ENCODE measurements around the gene CD80.

Gene CD80, protein sequence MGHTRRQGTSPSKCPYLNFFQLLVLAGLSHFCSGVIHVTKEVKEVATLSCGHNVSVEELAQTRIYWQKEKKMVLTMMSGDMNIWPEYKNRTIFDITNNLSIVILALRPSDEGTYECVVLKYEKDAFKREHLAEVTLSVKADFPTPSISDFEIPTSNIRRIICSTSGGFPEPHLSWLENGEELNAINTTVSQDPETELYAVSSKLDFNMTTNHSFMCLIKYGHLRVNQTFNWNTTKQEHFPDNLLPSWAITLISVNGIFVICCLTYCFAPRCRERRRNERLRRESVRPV

DNA sequence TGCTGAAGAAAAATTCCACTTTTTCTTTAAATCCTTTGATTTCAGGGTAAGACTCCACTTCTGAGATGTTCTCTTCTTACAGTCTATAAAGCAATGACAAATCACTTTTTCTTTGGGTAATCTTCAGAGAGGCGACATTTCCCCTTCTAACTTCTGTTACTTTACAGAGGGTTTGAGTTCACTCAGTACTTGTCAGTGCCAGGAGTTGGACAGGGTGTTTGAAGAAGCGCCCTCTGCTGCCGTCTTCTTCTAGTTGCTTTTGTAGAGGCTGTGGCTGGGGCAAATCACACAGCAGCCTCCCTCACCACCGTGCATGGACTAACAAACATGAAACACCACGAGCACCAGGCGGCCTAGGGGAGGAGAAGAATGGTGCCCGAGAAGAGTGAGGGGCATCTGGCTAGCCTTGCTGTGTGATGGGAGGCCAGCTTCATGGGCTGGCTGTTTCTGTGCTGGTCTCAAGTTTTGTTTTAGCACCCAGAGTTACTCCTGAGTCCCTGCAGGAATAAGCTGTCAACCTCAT, at the start of gene CD80:
TSS of gene CD80 (minus strand) at position 174 of the 523 bp plus-strand sequence. CDS start 1,886 bp downstream, outside the sequence.
- ChIA-PET POLR2A (no interaction called here), CTCF (interaction anchor here (1.0 to 1.2 kb wide), 2 partner anchors 19 to 290 kb away, joined by 3 to 4 read pairs; no protein-coding TSS in a partner anchor)
- Histone ChIP-seq H3K4me3 (ENCODE audit: low read depth, low read length) (no peak within 1 kb of the TSS), H3K9me3 (ENCODE audit: control insufficient read depth, insufficient read depth, low read depth, low read length) (no peaks in the 10 kb centered on the region), H3K36me3 (ENCODE audit: control insufficient read depth in 2 of 2, insufficient read depth in 1 of 2, low read length in 2 of 2) (no peaks in the 10 kb centered on the region), H3K27ac (ENCODE audit: extremely low read depth, low read depth, low read length) (no peak within 1 kb of the TSS), H3K4me1 (ENCODE audit: control insufficient read depth, insufficient read depth, low read length) (no peaks in the 10 kb centered on the region)
- TF ChIP-seq KLF1 (tag by site-specific recombination; IDR thresholded peaks at IDR 0.05): no peak
- no peak for TF ChIP-seq ZNF707 (tag by site-specific recombination; IDR thresholded peaks at IDR 0.05)
- no peak for TF ChIP-seq ZNF394 (tag by site-specific recombination; IDR thresholded peaks at IDR 0.05; ENCODE audit: borderline replicate concordance)
- no peak for TF ChIP-seq ZNF112 (tag by site-specific recombination; IDR thresholded peaks at IDR 0.05)
- peak; percentile 36 for TF ChIP-seq ZNF654 (tag by site-specific recombination; IDR thresholded peaks at IDR 0.05; ENCODE audit: low read depth)
- TF ChIP-seq MYNN (tag by site-specific recombination; IDR thresholded peaks at IDR 0.05; ENCODE audit: borderline replicate concordance): no peak
- TF ChIP-seq ZNF391 (tag by site-specific recombination; IDR thresholded peaks at IDR 0.05; ENCODE audit: borderline replicate concordance, low read depth): no peak
- no peak for TF ChIP-seq ZNF473 (tag by site-specific recombination; IDR thresholded peaks at IDR 0.05)

DNA sequence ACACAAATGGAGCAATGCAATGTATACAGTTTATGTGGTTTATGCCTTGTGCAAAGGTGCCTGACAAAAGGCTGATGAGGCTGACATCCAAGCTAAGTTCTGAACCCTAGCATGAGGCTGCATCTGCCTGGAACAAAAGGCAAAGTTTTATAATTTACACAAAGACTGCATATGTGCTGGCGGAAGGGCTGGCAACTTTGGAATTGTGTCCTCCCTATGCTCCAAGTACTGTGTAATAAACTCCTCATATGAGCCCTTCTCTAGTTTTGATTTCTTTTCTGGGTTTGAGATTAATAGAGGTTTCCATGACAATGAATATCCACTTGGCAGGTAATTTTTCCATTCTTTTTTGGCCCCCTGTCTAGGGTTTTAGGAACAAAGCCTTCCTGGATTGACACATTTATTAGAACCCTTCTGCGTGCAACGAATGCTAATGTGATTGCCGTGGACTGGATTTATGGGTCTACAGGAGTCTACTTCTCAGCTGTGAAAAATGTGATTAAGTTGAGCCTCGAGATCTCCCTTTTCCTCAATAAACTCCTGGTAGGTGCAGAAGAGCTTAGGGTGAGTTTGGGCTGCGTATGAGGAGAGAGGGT, 49.1 kb upstream of the CD80 start:
- ChIA-PET POLR2A (no interaction called here), CTCF (no interaction called here)
- no peak overlapping the region for H3K4me3 ChIP-seq (ENCODE audit: low read depth, low read length)
- H3K4me1 ChIP-seq (ENCODE audit: control insufficient read depth, insufficient read depth, low read length): no peaks in the 10 kb centered on the region
- TF ChIP-seq ZIC2 (tag by site-specific recombination; IDR thresholded peaks at IDR 0.05): no peak
- no peak for TF ChIP-seq ZBTB7A (tag by site-specific recombination; IDR thresholded peaks at IDR 0.05; ENCODE audit: low read depth)
- TF ChIP-seq, protein P1, sequence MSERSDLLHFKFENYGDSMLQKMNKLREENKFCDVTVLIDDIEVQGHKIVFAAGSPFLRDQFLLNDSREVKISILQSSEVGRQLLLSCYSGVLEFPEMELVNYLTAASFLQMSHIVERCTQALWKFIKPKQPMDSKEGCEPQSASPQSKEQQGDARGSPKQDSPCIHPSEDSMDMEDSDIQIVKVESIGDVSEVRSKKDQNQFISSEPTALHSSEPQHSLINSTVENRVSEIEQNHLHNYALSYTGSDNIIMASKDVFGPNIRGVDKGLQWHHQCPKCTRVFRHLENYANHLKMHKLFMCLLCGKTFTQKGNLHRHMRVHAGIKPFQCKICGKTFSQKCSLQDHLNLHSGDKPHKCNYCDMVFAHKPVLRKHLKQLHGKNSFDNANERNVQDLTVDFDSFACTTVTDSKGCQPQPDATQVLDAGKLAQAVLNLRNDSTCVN (tag by site-specific recombination; optimal IDR thresholded peaks at IDR 0.05): no peak
- TF ChIP-seq, protein P2, sequence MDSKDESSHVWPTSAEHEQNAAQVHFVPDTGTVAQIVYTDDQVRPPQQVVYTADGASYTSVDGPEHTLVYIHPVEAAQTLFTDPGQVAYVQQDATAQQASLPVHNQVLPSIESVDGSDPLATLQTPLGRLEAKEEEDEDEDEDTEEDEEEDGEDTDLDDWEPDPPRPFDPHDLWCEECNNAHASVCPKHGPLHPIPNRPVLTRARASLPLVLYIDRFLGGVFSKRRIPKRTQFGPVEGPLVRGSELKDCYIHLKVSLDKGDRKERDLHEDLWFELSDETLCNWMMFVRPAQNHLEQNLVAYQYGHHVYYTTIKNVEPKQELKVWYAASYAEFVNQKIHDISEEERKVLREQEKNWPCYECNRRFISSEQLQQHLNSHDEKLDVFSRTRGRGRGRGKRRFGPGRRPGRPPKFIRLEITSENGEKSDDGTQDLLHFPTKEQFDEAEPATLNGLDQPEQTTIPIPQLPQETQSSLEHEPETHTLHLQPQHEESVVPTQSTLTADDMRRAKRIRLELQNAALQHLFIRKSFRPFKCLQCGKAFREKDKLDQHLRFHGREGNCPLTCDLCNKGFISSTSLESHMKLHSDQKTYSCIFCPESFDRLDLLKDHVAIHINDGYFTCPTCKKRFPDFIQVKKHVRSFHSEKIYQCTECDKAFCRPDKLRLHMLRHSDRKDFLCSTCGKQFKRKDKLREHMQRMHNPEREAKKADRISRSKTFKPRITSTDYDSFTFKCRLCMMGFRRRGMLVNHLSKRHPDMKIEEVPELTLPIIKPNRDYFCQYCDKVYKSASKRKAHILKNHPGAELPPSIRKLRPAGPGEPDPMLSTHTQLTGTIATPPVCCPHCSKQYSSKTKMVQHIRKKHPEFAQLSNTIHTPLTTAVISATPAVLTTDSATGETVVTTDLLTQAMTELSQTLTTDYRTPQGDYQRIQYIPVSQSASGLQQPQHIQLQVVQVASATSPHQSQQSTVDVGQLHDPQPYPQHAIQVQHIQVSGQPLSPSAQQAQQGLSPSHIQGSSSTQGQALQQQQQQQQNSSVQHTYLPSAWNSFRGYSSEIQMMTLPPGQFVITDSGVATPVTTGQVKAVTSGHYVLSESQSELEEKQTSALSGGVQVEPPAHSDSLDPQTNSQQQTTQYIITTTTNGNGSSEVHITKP (tag by site-specific recombination; IDR thresholded peaks at IDR 0.05): no peak
- TF ChIP-seq, protein P3, sequence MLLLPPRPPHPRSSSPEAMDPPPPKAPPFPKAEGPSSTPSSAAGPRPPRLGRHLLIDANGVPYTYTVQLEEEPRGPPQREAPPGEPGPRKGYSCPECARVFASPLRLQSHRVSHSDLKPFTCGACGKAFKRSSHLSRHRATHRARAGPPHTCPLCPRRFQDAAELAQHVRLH (tag by site-specific recombination; IDR thresholded peaks at IDR 0.05): no peak
- TF ChIP-seq, protein P4, sequence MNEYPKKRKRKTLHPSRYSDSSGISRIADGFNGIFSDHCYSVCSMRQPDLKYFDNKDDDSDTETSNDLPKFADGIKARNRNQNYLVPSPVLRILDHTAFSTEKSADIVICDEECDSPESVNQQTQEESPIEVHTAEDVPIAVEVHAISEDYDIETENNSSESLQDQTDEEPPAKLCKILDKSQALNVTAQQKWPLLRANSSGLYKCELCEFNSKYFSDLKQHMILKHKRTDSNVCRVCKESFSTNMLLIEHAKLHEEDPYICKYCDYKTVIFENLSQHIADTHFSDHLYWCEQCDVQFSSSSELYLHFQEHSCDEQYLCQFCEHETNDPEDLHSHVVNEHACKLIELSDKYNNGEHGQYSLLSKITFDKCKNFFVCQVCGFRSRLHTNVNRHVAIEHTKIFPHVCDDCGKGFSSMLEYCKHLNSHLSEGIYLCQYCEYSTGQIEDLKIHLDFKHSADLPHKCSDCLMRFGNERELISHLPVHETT (tag by site-specific recombination; IDR thresholded peaks at IDR 0.05): no peak
- no peak for TF ChIP-seq TCF7L2 (IDR thresholded peaks at IDR 0.05; ENCODE audit: borderline replicate concordance, low read depth, low read length)
- TF ChIP-seq, protein P5, sequence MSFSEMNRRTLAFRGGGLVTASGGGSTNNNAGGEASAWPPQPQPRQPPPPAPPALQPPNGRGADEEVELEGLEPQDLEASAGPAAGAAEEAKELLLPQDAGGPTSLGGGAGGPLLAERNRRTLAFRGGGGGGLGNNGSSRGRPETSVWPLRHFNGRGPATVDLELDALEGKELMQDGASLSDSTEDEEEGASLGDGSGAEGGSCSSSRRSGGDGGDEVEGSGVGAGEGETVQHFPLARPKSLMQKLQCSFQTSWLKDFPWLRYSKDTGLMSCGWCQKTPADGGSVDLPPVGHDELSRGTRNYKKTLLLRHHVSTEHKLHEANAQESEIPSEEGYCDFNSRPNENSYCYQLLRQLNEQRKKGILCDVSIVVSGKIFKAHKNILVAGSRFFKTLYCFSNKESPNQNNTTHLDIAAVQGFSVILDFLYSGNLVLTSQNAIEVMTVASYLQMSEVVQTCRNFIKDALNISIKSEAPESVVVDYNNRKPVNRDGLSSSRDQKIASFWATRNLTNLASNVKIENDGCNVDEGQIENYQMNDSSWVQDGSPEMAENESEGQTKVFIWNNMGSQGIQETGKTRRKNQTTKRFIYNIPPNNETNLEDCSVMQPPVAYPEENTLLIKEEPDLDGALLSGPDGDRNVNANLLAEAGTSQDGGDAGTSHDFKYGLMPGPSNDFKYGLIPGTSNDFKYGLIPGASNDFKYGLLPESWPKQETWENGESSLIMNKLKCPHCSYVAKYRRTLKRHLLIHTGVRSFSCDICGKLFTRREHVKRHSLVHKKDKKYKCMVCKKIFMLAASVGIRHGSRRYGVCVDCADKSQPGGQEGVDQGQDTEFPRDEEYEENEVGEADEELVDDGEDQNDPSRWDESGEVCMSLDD (tag by site-specific recombination; IDR thresholded peaks at IDR 0.05): no peak
- TF ChIP-seq ZNF16 (tag by site-specific recombination; IDR thresholded peaks at IDR 0.05; ENCODE audit: low read depth): no peak
- H3K36me3 ChIP-seq (ENCODE audit: control insufficient read depth in 2 of 2, insufficient read depth in 1 of 2, low read length in 2 of 2): no peaks in the 10 kb centered on the region
- no peak overlapping the region for H3K27ac ChIP-seq (ENCODE audit: extremely low read depth, low read depth, low read length)
- H3K9me3 ChIP-seq (ENCODE audit: control insufficient read depth, insufficient read depth, low read depth, low read length): no peaks in the 10 kb centered on the region
